IgD-negative memory B cell (primary cell): ENCODE data around the gene GPRASP1. TPM values are rescaled to one million over a fixed set of nuclear protein-coding genes. Genes with fewer than 3 reads are reported as not detected.
"Not testable (repeated sequence)": the region's sequence is repeated elsewhere in the genome, so short reads cannot be mapped to it uniquely, and the experiment has no call there.

Experiments
- H3K27ac Mint-ChIP-seq, 3 donors: one replicate each; pipeline ENCODE4 v1.8.0; 2020 to 2022; ENCODE audit warnings: mild to moderate bottlenecking in 3 of 3, mixed read lengths in 3 of 3, moderate library complexity in 1 of 3
- H3K27me3 Mint-ChIP-seq: one replicate; pipeline ENCODE4 v1.8.0; 2021; ENCODE audit warnings: mixed read lengths
- H3K36me3 Mint-ChIP-seq: one replicate; pipeline ENCODE4 v1.8.0; 2020; ENCODE audit warnings: mild to moderate bottlenecking, mixed read lengths
- H3K4me1 Mint-ChIP-seq, 3 donors: one replicate each; pipeline ENCODE4 v1.8.0; 2020 to 2022; ENCODE audit warnings: mixed read lengths in 3 of 3, mild to moderate bottlenecking in 1 of 3
- H3K4me3 Mint-ChIP-seq, 4 donors: one replicate each; pipeline ENCODE4 v1.8.0; 2020 to 2022; ENCODE audit warnings: mild to moderate bottlenecking in 4 of 4, mixed read lengths in 4 of 4, moderate library complexity in 3 of 4
- H3K9me3 Mint-ChIP-seq, 3 donors: one replicate each; pipeline ENCODE4 v1.8.0; 2020 to 2021; ENCODE audit warnings: mixed read lengths in 3 of 3, mild to moderate bottlenecking in 1 of 3
- polyA plus RNA-seq: library from polyadenylated mRNA; unstranded; fragments of 300-500 nt; fragmentation: Illumina TruSeq; gene quantifications from one replicate; pipeline ENCODE4 v1.2.3, GENCODE V29; 2021

Gene GPRASP1
- polyA plus RNA-seq, 1 donor from 2014 or later: 2.0 TPM

DNA sequence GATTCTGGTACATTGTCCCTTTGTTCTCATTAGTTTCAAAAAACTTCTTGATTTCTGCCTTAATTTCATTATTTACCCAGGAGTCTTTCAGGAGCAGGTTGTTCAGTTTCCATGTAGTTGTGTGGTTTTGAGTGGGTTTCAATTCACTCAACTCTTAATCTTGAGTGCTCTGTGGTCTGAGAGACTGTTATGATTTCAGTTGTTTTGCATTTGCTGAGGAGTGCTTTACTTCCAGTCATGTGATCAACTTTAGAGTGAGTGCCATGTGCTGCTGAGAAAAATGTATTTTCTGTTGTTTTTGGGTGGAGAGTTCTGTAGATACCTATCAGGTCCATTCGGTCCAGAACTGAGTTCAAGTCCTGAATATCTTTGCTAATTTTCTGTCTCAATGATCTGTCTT, 15.8 kb downstream of the GPRASP1 start:
- H3K4me3 Mint-ChIP-seq, H3K36me3 Mint-ChIP-seq, H3K4me1 Mint-ChIP-seq, H3K27ac Mint-ChIP-seq, H3K27me3 Mint-ChIP-seq: not testable (repeated sequence)
- H3K9me3 Mint-ChIP-seq: peaks cover 0 to 14% (median 10%) of the 10 kb centered on the region in 3 donors

DNA sequence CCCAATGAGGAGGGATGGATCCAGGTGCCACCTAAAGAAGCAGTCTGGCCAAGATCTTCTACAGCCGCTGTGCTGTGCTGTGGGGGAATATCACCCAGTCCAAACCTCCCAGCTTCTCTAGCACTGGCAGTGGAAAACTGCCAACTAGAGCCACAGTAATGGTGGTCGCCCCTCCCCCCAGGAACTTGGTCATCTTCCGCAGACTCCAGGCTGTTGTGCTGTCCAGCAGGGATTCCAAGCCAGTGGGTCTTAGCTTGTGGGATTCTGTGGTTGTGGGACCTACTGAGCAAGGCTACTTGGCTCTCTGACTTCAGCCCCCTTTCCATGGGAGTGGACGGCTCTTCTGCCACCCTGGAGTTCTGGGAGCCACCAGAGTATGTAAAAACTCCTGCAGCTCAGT, 18.2 kb downstream of the GPRASP1 start:
- Mint-ChIP-seq H3K4me3 (no peak overlapping the region), H3K27ac (no peak overlapping the region), H3K4me1 (no peaks in the 10 kb centered on the region), H3K9me3 (peaks cover 0 to 16% (median 10%) of the 10 kb centered on the region in 3 donors), H3K36me3 (no peaks in the 10 kb centered on the region), H3K27me3 (no peaks in the 10 kb centered on the region)

DNA sequence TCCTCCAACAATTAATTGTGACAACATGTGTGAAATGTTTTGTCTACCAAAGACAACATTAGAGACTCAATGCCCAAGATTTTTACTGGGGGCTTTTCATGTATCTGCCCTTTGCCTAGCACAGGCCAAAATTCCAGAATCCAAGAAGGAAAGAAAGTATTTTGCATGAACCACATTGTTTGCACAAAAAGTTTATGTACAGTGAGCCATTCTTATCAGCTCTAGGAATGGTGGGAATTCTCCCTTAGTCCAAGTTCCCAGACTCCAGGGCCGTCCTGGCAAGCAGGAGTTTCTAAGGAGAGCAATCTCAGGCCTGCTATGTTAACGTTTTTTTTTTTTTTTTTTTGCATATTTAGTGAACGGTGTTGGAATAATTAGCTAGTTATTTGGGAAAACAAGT, 21.6 kb downstream of the GPRASP1 start:
- Mint-ChIP-seq H3K4me1 (peaks cover 0 to 4% (median 0%) of the 10 kb centered on the region in 3 donors), H3K4me3 (no peak overlapping the region), H3K27me3 (no peaks in the 10 kb centered on the region), H3K9me3 (peaks cover 0 to 9% (median 4%) of the 10 kb centered on the region in 3 donors), H3K36me3 (no peaks in the 10 kb centered on the region), H3K27ac (no peak overlapping the region)

DNA sequence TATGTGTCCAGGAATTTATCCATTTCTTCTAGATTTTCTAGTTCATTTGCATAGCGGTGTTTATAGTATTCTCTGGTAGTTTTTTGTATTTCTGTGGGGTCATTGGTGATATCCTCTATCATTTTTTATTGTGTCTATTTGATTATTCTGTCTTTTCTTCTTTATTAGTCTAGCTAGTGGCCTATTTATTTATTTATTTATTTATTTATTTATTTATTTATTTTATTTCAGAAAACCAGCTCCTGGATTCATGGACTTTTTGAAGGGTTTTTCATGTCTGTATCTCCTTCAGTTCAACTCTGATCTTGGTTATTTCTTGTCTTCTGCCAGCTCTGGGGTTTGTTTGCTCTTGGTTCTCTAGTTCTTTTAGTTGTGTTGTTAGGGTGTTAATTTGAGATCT, 26.2 kb downstream of the GPRASP1 start:
- H3K27ac Mint-ChIP-seq, H3K4me1 Mint-ChIP-seq, H3K4me3 Mint-ChIP-seq, H3K27me3 Mint-ChIP-seq, H3K36me3 Mint-ChIP-seq: not testable (repeated sequence)
- H3K9me3 Mint-ChIP-seq: peaks cover 2 to 11% (median 8%) of the 10 kb centered on the region in 3 donors

DNA sequence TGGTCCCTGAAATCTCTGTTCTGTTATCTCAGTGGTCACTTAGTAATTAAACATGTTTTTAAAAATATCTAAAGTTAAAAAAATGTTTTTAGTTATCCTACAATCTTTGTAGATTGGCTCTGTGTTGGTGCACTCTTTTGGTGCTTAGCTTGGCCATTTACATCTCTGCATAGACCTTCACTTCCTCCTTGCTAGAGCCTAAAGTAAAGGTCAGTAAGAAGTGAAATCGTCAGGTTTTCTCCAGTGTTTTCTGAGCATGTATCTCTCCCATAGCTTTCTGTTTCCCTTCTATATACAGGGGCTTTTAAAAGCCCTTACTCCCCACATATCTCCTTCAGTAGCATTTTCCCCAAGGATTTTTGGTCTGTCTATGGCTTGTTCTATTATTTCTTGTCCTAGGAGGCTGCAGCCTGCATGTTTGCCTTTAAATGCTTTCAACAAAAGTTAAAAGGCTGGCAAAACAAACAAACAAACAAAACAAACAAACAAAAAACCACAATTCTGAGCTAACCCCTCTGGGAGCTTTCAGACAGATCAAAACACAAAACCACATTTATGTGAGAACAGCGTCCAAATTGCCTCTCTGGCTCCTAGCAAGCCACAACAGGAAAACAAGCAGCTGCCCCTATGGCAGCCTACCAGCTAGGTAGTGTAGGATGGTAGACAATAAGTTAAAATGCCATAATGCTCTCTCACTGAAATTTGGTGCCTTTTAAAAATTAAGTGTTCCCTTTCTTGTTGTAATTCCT, 33.7 kb downstream of the GPRASP1 start:
- Mint-ChIP-seq H3K4me3 (no peak overlapping the region), H3K4me1 (peaks cover 0 to 4% (median 1%) of the 10 kb centered on the region in 3 donors), H3K27ac (no peak overlapping the region), H3K36me3 (no peaks in the 10 kb centered on the region), H3K9me3 (peaks cover 6 to 16% (median 8%) of the 10 kb centered on the region in 3 donors), H3K27me3 (no peaks in the 10 kb centered on the region)

DNA sequence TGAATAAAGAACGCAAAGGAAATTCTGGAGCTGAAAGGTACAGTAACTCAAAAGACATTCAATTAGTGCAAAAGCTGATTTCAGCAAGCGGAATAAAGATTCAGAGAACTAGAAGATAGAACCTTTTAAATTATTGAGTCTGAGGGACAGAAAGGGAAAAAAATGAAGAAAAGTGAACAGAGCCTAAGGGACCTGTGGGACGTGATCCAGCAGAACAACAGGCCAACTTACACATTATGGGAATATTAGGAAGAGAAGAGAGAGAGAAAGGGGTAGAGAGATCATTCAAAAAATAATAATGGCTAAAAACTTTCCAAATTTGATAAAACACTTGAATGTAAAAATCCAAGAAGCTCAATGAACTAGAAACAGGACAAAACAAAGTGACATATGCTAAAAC, 43.5 kb downstream of the GPRASP1 start:
- no peak overlapping the region for H3K4me3 Mint-ChIP-seq
- no peak overlapping the region for H3K27ac Mint-ChIP-seq
- no peaks in the 10 kb centered on the region for H3K27me3 Mint-ChIP-seq
- H3K36me3 Mint-ChIP-seq: peaks cover 4% of the 10 kb centered on the region
- H3K4me1 Mint-ChIP-seq: no peaks in the 10 kb centered on the region
- peaks cover 0 to 5% (median 0%) of the 10 kb centered on the region in 3 donors for H3K9me3 Mint-ChIP-seq

DNA sequence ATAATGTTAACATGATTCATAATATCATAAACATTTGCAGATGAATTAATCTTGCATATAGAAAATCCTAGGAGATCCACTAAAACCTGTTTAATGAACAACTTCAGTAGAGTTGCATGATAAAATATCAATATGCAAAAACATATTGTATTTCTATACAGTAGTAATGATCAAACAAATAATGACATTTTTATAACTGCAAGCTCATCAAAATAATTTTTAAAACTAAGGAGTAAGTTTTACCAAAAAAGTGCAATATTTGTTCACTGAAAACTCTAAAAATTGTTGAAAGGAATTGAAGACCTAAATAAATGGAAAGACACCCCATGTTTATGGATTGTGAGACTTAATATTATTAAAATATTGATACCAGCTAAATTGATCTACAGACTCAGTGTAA, 45.0 kb downstream of the GPRASP1 start:
- Mint-ChIP-seq H3K27ac (no peak overlapping the region), H3K4me3 (no peak overlapping the region), H3K9me3 (no peaks in the 10 kb centered on the region), H3K27me3 (no peaks in the 10 kb centered on the region), H3K36me3 (peaks cover 4% of the 10 kb centered on the region), H3K4me1 (no peaks in the 10 kb centered on the region)

DNA sequence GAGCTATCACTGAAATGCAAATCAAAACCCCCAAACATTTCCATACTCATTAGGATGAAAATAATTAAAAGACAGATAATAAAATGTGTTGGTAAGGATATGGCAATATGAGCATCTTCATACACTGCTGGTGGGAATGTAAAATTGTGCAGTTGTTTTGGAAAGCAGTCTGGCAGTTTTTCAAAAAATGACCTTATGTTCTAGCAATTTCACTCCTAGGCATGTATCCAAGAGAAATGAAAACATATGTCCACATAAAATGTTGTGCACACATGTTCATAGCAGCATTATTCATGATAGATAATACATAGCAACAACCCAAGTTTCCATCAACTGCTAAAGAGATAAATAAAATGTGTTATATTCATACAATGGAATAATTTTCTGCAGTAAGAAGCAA, 46.2 kb downstream of the GPRASP1 start:
- Mint-ChIP-seq H3K4me3 (no peak overlapping the region), H3K4me1 (peaks cover 0 to 2% (median 0%) of the 10 kb centered on the region in 3 donors), H3K36me3 (peaks cover 4% of the 10 kb centered on the region), H3K27ac (no peak overlapping the region), H3K9me3 (no peaks in the 10 kb centered on the region), H3K27me3 (peaks cover 1% of the 10 kb centered on the region)

Other genes starting within 250 kb of the GPRASP1 start
- gene NXF2B, start 211.5 kb upstream of the GPRASP1 start, polyA plus RNA-seq: not detected
- gene TCP11X2, start 179.7 kb upstream of the GPRASP1 start, polyA plus RNA-seq: not detected
- not detected for gene TMSB15A, start 134.7 kb upstream of the GPRASP1 start, polyA plus RNA-seq
- gene ARMCX5, start 52.0 kb upstream of the GPRASP1 start, polyA plus RNA-seq: 5.0 TPM
- 0.74 TPM for gene GPRASP2, start 61.0 kb downstream of the GPRASP1 start, polyA plus RNA-seq
- gene GPRASP3, start 69.3 kb downstream of the GPRASP1 start, polyA plus RNA-seq: 0.68 TPM